GM18507 (cell line): ENCODE measurements around the gene WTIP.
"Not testable (repeated sequence)": the region's sequence is repeated elsewhere in the genome, so short reads cannot be mapped to it uniquely, and the experiment has no call there.

Source experiments
- DNase-seq: peaks from one replicate; pipeline ENCODE4 v3.0.0; 2011; ENCODE audit warnings: low read depth; ENCODE audit not compliant: insufficient read length; ENCODE audit errors: extremely low spot score
- FAIRE-seq: peaks from 2 replicates; lab custom pipeline; 2011; peaks lifted over from hg19 to GRCh38; lab: Jason Lieb, UNC

The WTIP gene

GRCh38 chr19:34475975-34476594 is 5.5 kb upstream of the WTIP start:
- no peak for DNase-seq
- FAIRE-seq = no peak

DNA sequence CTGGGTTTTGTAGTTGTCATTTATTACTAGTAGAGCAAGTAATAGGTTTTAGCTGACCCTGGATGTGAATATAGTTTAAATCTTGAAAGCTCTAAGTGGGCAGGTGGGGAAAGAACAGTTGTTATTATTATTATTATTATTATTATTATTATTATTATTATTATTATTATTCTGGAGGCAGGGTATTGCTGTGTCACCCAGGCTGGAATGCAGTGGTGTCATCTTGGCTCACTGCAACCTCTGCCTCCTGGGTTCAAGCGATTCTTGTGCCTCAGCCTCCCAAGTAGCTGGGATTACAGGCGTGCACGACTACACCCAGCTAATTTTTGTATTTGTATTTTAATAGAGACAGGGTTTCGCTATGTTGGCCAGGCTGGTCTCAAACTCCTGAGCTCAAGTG is 3.1 kb upstream of the WTIP start:
- not testable (repeated sequence) for DNase-seq, FAIRE-seq

GRCh38 chr19:34479396-34479795 is 2.2 kb upstream of the WTIP start:
- no peak for DNase-seq
- FAIRE-seq = no peak

- no peak for DNase-seq
- no peak for FAIRE-seq
Measured at GRCh38 chr19:34480491-34480890, 1.1 kb upstream of the WTIP start.

DNA sequence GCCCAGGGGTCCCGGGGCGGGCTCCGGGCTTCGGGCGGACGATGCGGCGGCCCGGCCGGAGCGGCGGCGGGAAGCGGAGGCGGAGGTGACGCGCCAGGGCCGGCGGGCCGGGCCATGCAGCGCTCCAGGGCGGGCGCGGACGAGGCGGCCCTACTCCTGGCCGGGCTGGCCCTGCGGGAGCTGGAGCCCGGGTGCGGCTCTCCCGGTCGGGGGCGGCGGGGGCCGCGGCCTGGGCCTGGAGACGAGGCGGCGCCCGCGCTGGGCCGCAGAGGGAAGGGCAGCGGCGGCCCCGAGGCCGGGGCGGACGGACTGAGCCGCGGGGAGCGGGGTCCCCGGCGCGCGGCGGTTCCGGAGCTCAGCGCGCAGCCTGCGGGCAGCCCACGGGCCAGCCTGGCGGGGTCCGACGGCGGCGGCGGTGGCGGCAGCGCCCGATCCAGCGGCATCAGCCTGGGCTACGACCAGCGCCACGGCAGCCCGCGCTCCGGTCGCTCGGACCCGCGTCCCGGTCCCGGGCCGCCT is 362 bp downstream of the WTIP start:
- DNase-seq = no peak
- FAIRE-seq = no peak

DNA sequence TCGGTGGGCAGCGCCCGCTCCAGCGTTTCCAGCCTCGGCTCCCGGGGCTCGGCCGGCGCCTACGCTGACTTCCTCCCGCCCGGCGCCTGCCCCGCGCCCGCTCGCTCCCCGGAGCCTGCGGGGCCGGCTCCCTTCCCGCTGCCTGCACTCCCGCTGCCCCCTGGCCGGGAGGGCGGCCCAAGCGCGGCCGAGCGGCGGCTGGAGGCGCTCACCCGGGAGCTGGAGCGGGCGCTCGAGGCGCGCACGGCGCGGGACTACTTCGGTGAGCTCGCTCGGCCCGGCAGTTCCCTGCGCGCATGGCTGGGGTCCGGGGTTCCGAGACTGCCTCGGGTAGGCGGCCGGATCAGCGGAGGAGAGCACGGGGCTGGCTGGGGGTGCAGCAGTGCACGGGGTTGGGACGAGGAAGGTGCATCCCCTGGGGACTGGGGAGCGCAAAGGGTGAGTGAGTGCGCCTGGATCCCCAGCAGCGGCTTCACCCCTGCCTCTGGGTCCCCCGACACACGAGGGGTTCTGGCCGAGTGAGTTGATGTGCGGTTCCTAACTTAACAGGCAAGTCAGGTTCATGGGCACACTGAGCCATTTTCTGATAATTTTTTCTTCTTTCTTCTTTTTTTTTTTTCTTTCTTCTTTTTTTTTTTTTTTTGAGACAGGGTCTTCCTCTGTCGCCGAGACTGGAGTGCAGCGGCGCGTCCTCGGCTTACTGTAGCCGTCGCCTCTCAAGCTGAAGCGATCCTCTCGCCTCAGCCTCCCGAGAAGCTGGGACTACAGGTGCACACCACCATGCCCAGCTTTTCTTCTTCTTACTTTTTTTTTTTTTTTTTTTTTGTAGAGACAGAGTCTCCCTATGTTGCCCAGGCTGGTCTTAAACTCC is 1.1 kb downstream of the WTIP start:
- DNase-seq = no peak

GRCh38 chr19:34484328-34484727 is 2.8 kb downstream of the WTIP start:
- no peak for FAIRE-seq
- DNase-seq = no peak

More for the DNA sequence above, 1.1 kb downstream of the WTIP start:
- no peak for FAIRE-seq

- DNase-seq = no peak
- no peak for FAIRE-seq
Measured at GRCh38 chr19:34485831-34486230, 4.3 kb downstream of the WTIP start.

- FAIRE-seq = no peak
- no peak for DNase-seq
Measured at GRCh38 chr19:34487651-34488051, 6.1 kb downstream of the WTIP start.

DNA sequence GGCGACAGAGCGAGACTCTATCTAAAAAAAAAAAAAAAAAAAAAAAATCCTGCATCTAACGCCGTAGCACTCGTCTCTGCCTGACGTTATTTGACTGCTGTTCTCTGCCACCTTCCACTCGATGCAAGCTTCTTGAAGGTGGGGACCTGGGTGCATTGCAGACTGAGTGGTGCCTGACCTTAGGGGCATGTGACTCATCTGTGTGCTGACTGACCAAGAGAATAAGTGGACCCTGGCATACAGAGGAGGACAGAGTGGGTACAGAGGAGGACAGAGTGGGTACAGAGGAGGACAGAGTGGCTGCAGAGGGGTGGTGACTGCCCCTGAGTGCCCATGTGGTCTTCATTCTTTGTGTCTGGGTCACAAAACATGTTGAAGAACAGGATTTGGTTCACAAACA is 7.6 kb downstream of the WTIP start:
- FAIRE-seq (no peak), DNase-seq (no peak)

GRCh38 chr19:34490141-34490766 is 8.7 kb downstream of the WTIP start:
- DNase-seq (no peak), FAIRE-seq (no peak)

DNA sequence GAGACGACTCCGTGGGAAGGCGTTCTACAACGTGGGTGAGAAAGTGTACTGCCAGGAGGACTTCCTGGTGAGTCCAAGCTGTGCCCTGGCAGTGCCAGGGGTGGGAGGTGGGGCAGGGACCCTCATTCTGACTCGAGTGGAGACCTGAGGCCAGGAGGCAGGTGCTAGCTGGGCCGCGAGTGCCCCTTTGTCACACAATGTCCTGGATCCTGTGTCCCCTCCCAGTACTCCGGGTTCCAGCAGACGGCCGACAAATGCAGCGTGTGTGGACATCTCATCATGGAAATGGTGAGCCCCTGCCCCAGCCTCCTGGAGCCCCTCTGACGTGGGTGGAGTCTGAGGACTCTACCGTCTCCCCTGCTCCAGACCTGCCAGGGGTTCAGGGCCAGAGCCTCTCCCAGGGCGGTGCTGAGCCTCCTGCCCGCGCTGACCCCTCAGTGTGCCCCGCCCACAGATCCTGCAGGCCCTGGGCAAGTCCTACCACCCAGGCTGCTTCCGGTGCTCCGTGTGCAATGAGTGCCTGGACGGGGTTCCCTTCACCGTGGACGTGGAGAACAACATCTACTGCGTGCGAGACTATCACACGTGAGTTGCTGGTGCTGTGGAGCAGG is 11.6 kb downstream of the WTIP start:
- FAIRE-seq (no peak), DNase-seq (no peak)

DNA sequence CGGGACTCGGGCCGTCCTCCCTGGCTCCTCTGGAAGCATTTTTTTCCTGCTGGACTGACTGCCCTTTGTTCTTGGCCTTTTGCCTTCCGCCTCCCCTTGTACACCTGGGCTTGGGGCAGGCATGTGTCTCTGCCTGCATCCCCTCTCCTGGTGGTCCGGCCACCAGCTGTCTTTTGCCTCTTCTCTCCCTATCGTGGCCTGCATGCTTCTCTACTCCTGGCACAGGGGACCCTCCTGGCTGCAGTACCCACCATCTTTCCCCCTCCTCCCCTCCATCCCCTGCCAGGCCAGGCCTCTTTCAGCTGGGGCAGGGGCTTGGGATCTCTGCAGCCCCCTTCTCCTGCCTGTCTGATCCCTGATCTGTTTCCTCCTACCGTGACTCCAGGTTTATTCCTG is 12.1 kb downstream of the WTIP start:
- FAIRE-seq = no peak
- DNase-seq = no peak

DNA sequence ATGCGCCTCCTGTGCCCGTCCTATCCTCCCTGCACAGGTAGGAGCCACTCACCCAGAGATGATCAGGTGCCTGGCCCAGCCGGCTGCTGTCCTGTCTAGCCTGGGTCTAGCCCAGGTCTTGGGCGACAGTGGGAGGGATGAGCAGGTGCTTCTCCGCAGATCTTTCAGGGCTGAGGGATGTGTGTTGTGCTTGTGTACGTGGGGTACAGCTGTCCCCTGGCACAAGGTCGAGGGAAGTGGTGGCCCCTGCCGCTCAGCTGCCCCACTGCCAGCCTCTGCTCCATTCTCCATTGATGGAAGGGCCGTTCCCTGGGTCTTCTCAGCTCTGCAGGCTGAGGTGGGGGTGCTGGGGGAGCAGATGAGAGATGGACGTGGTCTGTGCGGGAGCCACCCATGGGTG is 13.0 kb downstream of the WTIP start:
- no peak for FAIRE-seq
- DNase-seq = no peak

- FAIRE-seq (no peak), DNase-seq (no peak)
Measured at GRCh38 chr19:34495416-34495815, 13.9 kb downstream of the WTIP start.

- DNase-seq (no peak), FAIRE-seq (no peak)
Measured at GRCh38 chr19:34497112-34497805, 15.7 kb downstream of the WTIP start.

- no peak for FAIRE-seq
- DNase-seq = no peak
Measured at GRCh38 chr19:34499155-34499834, 17.7 kb downstream of the WTIP start.

GRCh38 chr19:34500656-34501120 is 19.1 kb downstream of the WTIP start:
- DNase-seq (no peak), FAIRE-seq (no peak)
